ENCODE results near the gene PLEKHM1.
"Not testable (repeated sequence)": the region's sequence is repeated elsewhere in the genome, so short reads cannot be mapped to it uniquely, and the experiment has no call there.

Gene PLEKHM1

DNA sequence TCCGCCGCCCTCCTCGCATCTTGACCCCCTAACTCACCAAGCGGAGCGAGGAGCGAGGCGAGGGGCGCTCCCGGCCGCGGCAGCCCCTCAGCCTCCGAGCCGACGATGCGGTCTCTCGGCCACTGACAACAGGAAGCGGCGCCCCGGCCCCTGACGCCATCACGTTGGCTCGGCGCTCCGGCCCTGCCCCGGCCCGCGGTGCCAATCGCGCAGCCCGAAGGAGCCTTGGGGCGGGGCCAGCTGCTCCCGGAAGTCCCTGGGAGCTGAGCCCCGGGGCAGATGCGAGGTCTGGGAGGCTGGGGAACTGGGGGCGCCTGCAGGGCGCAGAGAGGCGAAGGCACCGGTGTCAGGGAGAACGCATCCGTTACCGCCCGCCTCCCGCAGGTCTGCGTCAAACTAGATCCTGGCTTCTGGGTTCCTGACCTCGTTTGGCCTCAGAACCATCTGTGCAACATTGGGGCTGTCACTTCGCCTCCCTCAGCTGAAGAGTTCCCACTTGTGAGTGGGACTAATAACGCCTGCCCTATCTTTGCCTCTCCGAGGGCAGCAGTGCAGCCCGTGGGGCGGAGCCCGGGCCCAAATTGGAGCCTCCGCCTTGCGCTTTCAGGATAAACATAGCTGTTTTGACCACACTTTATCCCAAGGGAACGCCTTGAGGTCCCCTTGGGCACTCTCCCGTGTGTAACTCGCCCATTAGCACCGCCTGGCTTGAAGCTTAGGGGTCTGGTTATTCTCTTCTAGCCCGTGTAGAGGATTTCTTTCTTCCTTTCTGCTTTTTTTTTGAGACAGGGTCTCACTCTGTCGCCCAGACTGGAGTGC is at the start of gene PLEKHM1:
Gene PLEKHM1, minus strand, starts transcription at position 107 of the 819 bp plus-strand sequence. CDS start 8,237 bp downstream, outside the sequence.
- peak; percentile 78 to 81 for DNase-seq (ENCODE audit: low read depth in 2 of 2)

DNA sequence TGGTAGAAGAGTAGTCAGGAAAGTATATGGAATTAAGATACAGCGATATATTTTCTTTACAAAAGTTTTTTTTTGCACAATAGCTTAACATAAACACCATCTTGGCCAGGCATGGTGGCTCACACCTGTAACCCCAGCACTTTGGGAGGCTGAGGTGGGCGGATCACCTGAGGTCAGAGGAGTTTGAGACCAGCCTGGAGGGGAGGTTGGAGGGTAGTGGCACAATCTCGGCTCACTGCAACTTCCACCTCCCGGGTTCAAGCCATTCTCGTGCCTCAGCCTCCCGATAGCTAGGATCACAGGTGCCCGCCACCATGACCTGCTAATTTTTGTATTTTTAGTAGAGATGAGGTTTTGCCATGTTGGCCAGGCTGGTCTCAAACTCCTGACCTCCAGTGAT is 47.6 kb upstream of the PLEKHM1 start:
- not testable (repeated sequence) for DNase-seq (ENCODE audit: low read depth in 2 of 2)

DNA sequence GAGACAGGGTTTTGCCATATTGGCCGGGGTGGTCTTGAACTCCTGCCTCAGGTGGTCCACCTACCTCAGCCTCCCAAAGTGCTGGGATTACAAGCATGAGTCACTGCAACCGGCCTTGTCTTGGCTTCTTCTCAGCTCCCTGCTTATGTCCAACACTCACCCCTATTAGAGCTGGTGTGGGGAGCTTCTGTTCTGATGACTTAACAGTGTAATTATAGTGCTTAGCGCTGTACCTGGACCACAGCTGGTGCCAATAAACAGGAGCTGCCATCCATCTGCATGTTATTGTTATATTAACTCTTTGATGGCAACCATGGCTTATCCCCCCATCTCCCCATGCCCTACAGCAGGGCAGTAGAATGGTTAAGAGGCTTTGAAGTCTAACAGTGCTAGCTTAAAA is 15.6 kb upstream of the PLEKHM1 start:
- not testable (repeated sequence) for DNase-seq (ENCODE audit: low read depth in 2 of 2)

DNA sequence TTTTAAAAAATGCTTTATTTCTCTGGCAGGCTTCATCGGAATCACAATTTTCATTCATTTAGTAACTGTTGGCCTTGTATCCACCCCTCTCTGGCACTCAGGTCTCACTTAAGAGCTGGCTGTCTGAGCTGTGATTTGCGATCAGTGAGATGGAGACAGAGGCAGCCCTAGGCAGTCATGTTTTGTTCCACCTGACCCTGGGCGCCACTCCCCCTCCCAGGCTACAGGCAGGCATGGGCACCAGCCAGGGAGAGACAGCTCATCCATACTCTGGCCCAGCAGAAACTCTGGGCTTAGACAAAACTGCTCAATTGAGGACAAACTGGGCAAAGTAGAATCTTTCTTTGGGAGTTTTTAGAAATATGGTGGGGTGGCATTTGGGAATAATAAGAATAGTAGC is 14.7 kb upstream of the PLEKHM1 start:
- not testable (repeated sequence) for DNase-seq (ENCODE audit: low read depth in 2 of 2)

DNA sequence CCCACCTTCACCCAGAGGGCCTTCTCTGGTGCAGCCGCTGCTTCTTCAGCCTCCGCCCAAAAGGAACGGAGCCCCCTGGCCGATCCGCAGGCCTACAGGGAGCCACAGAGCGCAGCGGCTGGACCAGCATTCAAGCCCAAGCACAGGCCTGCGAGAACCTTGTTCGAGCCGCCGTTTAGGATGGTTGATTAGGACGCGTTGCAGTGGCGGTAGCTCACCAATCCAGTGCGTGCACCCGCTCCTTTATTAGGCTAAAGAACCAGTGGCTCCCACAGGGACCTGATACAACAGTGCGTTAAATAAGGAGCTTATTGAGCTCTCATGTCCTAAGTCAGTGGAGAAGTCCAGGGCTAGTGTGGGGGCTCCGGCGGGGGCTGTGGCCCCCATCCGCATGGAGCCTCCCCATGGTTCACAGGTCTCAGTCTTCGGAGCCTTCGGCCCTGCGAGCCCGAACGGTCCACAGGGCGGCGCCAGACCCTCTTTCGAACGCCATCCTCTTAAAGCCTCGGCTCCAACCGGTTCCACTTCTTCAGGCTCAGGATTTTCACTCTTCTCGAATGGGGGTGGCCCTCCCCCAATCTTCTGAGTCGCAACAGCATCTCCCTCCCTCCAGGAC is 10.7 kb upstream of the PLEKHM1 start:
- DNase-seq (ENCODE audit: low read depth in 2 of 2) = not testable (repeated sequence)

DNA sequence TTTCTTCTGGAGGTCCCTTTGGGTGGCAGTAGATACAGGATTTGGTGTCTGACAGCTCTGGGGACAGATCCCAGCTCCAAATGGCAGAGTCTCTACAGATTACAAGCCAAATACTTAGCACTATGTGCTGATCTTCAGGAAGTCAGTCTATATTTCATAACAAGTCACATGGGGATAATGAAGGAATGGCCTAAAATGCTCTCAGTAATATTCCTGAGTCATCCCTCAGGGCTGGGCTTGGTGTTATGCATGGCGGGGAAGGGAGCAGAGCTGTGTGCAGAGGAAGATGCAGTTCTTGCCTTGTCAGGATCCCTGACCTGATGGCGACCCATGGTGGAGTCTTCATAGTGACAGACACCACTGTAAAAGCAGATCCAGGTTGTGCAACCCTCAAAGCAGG is 10.0 kb upstream of the PLEKHM1 start:
- DNase-seq (ENCODE audit: low read depth in 2 of 2) = not testable (repeated sequence)

DNA sequence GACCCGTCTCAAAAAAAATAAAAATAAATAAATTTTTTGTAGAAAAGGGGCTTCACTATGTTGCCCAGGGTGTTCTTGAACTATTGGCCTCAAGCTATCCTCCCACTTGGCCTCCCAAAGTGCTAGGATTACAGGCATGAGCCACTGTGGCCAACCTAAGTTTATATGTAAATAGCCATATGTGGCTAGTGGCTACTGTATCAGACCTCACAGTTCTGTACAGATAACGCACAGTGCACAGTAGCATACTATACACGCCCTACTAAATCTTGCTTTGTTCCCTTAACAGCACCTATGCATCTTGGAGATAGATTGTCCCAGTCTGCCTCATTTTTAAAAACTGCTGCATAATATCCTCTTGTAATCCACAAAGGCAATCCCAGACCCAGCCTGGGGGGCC is 8.7 kb upstream of the PLEKHM1 start:
- not testable (repeated sequence) for DNase-seq (ENCODE audit: low read depth in 2 of 2)

DNA sequence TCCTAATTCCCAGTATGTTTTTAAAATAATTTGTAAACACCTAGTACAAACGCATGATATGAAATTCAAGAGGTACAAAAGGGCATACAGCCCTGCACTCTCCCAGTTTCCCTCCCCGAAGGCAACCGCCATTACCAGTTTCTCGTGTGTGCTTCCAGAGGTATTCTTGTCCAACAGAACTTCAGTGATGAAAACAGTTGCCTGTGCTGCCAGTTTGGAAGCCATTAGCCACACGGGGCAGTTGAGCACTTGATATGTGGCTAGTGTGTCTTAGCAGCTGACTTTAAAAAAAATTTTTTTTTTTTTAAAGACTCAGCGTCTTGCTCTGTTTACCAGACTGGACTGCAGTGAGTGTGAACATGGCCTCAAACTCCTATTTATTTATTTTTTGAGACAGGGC is 7.9 kb upstream of the PLEKHM1 start:
- not testable (repeated sequence) for DNase-seq (ENCODE audit: low read depth in 2 of 2)

DNA sequence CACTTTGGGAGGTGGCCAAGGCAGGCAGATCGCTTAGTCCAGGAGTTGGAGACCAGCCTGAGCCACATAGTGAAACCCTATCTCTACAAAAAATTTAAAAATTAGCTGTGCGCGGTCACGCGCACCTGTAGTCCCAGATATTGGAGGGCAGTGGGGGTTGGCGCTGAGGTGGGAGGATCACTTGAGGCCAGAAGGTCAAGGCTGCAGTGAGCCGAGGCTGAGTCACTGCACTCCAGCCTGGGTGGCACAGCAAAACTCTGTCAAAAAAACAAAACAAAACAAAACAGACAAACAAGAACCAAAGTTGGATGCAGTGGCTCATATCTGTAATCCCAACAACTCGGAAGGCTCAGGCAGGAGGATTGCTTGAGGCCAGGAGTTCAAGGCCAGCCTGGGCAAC is 6.9 kb upstream of the PLEKHM1 start:
- DNase-seq (ENCODE audit: low read depth in 2 of 2) = not testable (repeated sequence)

DNA sequence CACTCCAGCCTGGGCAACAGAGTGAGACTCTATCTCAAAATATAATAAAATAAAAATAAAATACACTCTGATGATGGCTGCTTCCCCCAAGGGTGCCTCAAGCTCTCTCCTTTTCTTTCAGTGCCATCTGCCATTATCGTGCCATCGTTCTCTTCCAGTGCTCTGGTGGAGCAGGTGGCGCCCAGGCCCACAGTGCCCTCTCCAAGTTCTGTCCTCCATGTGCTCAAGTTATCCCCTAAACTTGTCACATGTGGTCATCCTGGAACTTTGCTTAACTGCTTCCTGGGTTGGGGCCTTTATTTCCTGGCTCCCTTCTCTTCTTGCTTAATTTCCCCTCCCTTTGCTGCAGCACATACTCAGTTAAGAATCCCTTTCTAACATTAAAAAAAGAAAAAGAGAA is 6.0 kb upstream of the PLEKHM1 start:
- DNase-seq (ENCODE audit: low read depth in 2 of 2) = not testable (repeated sequence)

DNA sequence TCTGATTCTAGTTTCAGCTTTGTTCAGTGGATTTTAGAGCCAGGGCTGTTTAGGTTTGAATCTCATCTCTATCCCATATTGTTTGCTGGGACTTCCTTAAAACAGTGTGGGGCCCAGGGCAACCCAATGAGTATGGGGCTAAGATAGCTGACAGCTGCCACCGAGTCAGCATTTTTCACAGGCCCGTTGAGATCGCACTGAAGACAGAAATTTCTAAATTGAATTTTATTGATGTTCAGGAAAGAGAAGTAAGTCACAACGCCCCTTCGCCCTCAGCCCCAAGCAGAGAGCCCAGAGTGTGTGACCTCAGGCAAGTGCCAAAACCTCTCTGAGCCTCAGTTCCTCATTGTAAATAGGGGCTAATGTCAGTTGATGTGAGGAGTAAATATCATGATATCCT is 4.0 kb upstream of the PLEKHM1 start:
- not testable (repeated sequence) for DNase-seq (ENCODE audit: low read depth in 2 of 2)

DNA sequence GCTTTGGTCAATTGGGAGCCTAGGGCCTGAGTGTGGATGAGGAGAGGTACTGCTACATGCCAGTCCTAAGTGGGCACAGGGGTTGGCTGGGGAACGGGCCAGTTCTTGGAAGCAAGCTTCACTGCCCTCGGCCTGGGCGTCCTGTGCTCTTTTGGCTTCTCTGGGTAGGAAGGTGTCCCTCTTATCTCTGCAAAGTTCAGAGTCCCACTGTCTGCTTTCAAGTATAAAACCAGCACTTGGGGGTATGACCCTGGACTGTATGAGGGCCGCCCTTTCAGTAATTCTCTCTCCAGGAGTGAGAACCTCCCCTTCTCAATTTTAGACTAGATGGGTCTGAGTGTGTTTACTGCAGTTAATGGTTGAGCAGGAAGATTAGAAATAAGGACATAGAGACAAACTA is 1.6 kb upstream of the PLEKHM1 start:
- not testable (repeated sequence) for DNase-seq (ENCODE audit: low read depth in 2 of 2)

DNA sequence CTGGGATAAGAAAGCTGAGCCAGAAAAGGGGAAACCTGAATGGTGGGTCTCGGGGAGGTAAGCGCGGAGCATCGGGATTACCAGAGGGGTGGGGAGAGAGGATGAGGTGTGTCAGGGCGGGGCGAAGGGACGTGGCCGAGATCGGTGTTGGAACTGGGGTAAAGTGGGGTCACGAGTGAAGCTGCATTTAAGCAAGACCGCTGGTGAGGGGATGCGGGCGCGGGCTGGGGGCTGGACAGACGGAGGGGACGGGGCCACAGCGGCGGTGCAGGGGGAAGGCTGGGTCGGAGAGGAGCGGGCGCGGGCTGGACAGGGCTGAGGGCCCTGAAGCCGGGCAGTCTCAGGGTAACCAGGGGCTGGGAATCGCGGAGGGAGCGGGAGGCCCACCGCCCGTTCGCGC is 323 bp downstream of the PLEKHM1 start:
- peak in 1 of 2 donors; percentile 3 for DNase-seq (ENCODE audit: low read depth in 2 of 2)

DNA sequence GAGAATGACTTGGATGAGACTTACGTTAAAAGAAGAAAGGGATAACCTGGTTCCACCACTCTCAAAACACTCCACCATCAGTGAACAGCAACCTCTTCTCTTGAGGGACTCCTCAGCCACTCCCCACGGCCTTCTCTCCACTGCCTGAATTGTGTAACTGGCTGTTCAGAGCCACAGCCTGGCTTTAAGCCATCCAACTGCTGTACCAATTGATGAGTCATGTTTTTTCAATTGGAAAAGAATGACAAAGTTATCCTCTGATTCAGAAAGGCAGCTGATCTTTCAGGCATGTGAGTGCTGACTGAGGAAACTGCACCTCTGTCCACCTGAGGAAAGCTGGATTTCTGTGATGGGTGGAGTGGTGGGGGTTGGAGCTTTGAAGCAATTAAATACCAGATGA is 2.8 kb downstream of the PLEKHM1 start:
- not testable (repeated sequence) for DNase-seq (ENCODE audit: low read depth in 2 of 2)

DNA sequence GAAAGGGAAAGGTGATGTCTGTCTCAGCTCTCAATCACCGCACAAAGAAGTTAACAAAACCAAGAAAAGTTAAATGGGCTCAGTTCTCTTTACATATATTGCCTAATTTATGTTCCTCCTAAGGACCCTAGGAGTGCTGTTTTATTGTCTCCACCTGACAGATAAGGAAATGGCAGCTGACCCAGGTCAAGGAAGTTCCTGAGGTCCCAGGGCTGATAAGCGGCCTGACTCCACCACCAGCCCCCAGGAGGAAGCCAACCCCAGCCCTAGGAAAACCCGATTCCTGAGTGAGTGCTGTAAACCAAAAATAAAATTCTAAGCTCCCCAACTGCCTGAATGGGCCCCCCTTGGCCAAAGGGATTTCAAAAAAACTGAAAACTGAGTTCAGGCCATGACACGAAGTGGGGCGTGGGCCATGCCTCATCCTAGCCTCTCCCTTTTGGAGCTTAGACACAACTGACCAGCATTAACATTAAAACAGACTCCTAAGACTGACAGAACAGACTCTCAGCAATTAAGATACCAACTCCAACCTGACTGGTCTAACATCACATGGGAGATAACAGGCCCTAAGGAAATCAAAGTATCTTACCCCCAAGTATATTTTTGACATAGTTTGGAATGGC is 6.8 kb downstream of the PLEKHM1 start:
- not testable (repeated sequence) for DNase-seq (ENCODE audit: low read depth in 2 of 2)

DNA sequence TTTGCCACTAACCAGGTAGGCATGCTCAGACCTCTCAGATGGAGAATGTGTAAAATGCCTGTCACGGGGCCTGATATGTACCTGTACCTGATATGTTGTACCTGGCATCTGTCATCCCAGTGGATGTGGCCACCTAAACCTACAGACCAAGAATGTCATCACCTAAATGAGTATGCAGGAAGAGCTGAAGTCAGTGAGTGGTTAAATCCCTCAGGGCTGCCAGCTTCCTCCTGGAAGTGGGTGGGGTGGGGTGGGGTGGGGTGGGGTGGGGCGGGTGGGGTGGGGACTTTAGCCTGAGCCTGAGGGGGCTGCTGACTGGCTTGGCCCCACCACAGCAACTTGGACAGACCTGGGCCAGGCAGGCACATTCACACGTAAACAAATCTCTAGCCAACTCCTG is 7.3 kb downstream of the PLEKHM1 start:
- DNase-seq (ENCODE audit: low read depth in 2 of 2) = not testable (repeated sequence)

DNA sequence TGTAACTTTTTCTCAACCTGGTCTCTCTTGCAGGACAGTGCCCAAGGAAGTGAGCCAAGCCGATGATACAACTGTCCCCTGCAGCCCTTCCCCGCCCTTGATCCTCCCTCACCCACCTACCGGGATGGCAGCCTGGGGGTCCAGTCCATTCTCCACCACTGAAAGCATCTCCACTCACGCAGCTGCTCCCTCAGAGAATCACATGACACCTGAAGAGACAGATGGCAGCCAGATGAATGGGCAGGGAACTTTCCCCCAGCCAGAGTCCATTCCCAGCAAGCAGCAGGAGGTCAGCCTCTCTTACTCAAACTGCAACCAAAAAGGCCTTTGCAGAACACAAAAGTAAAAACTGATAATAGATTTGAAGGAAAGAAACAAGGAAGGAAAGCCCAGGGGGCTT is 8.2 kb downstream of the PLEKHM1 start:
- not testable (repeated sequence) for DNase-seq (ENCODE audit: low read depth in 2 of 2)

DNA sequence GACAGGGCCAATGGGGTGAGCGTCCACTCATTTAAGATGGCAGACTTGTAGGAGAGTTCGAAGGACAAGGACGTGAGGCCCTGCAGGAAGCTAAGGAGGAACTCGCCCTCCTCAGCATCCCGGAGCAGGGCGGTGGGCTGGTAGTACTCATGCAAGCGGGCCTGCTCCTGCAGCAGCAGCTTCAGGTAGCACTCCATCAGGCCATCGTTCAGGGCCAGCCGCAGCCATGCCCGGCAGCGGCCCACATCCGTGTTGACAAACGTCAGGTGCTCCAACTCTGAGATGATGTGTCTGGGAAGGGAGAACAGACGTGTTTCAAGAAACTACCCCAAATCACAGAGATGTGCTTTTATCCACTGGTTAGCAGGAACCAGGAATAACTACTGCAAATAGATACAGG is 15.1 kb downstream of the PLEKHM1 start:
- not testable (repeated sequence) for DNase-seq (ENCODE audit: low read depth in 2 of 2)

DNA sequence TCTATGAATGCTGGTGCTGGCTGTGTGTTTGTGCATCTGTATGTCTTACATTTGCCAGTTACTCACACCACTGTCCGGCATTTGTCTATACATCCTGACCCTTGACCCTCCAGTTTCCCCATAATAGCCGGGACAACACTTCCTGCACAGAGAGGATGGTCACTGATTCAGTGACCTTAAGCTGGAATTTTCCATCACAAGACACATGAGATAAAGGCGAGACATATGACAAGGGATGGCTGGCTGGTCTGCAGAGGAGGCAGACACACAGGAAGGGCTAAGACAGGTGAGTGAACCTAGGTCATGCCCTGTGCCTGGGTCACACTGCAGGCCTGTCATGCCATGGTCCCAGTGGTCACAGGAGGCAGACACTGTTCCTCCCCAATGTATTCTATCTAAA is 18.3 kb downstream of the PLEKHM1 start:
- not testable (repeated sequence) for DNase-seq (ENCODE audit: low read depth in 2 of 2)

DNA sequence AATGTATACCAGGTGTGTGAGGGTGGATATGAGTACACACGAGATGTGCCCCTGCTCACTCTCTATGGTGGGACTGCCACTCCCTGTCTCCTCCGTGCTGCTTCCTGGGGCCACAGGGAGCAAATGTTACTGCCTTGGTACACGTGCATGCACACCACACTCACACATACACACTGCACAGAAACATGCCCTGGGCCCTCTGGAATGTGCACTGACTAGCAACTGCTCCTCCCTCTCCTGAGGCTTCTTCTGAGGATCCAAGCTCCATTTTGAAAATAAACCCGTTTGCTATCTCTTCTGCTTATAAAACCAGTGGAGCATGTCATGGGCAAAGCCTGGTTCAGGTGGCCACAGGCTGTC is 21.3 kb downstream of the PLEKHM1 start:
- not testable (repeated sequence) for DNase-seq (ENCODE audit: low read depth in 2 of 2)

DNA sequence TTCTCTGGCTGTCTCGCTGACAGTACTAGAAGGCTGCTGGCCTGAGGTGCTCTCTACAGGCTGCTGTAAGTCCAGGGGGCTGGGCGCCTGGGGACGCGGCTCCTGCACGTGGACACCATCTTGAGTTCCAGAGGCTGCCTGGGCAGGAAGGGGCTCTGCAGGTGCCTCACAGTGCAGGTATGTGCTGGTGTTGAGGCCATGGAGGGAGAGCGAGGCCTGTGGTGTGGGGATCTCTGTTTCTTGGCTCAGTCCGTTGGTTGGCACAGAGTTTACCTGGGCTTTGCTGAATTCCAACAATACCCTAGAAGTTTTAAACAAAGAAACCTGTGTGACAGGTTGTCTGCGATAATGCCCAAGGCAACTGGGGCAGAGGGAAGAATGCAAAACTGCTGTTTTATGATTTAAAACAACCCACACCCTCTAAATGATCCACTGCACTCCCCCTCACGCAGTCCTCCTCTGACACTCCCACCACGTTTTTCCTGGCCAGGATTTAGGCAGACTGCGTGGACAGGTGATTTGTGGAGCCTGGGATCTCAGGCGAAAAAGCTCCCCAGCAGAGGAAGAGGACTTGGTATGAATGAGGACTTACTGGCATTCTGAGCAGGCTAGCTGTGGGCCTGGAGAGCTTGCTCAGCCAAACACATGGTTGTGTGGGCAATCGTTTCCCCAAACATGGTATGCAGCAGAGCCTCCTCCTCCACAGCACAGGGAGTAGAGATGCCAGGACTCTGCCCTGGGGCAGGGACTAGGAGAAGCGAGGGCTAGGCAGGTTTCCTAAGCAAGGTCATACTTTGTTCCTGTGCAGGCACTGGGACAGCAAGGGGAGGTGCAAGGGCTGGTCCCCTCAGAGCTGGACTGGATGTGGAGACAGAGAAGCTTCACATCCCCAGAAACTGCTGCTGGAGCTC is 22.0 kb downstream of the PLEKHM1 start:
- DNase-seq (ENCODE audit: low read depth in 2 of 2) = not testable (repeated sequence)

Measured in stimulated activated CD8-positive, alpha-beta memory T cell treated with anti-CD3 and anti-CD28 coated beads, Interleukin-2, amount 100 ng/mL, for 48 hours (primary cell).